Activated CD8-positive, alpha-beta T cell treated with anti-CD3 and anti-CD28 coated beads for 36 hours (primary cell): ENCODE data around the gene IFIT3. TPM values are rescaled to one million over a fixed set of nuclear protein-coding genes. Genes with fewer than 3 reads are reported as not detected.

ENCODE experiments used
- ATAC-seq: fragments of 200-7000 bp; cut with Tn5 transposase; one replicate; pipeline ENCODE4 v1.10.0; 2021; ENCODE audit warnings: mild to moderate bottlenecking, moderate library complexity
- CTCF ChIA-PET: fragments of 350-600 bp; sonication (Branson Sonifier 250); formaldehyde crosslinking; loops from one replicate; lab custom pipeline; 2021; ENCODE audit warnings: antibody characterized with exemption; lab: Charles Lee
- POLR2A ChIA-PET: fragments of 350-600 bp; sonication (Branson Sonifier 250); formaldehyde crosslinking; loops from one replicate; lab custom pipeline; 2021; ENCODE audit warnings: antibody characterized with exemption; lab: Charles Lee
- DNase-seq: peaks from one replicate; pipeline ENCODE4 v3.0.0-alpha.2; 2020
- H3K27ac Mint-ChIP-seq: one replicate; pipeline ENCODE4 v1.8.0; 2021; ENCODE audit warnings: mild to moderate bottlenecking, mixed read lengths
- H3K27me3 Mint-ChIP-seq: one replicate; pipeline ENCODE4 v1.8.0; 2021; ENCODE audit warnings: mixed read lengths
- H3K36me3 Mint-ChIP-seq: one replicate; pipeline ENCODE4 v1.8.0; 2021; ENCODE audit warnings: low read depth, mixed read lengths
- H3K4me1 Mint-ChIP-seq: one replicate; pipeline ENCODE4 v1.8.0; 2021; ENCODE audit warnings: low read depth, mixed read lengths
- H3K4me3 Mint-ChIP-seq: one replicate; pipeline ENCODE4 v1.8.0; 2021; ENCODE audit warnings: mild to moderate bottlenecking, moderate library complexity, mixed read lengths
- H3K9me3 Mint-ChIP-seq: one replicate; pipeline ENCODE4 v1.8.0; 2021; ENCODE audit warnings: mixed read lengths
- CTCF ChIP-seq: fragments of 200-600 bp; IDR thresholded peaks from one replicate; pipeline ENCODE4 v1.8.0; 2022; ENCODE audit warnings: antibody characterized with exemption, mild to moderate bottlenecking
- intact Hi-C: fragments of 100-400 bp; cut with micrococcal nuclease; formaldehyde crosslinking; loops from one replicate; pipeline ENCODE4 v1.10.0; 2022
- total RNA-seq, 2 experiments: library from RNA; stranded (reverse); gene quantifications; one replicate each; pipeline ENCODE4 v1.2.3, GENCODE V29; 2021

Gene IFIT3
- total RNA-seq, 2 experiments from 2014 or later = 20.4 to 21.8 TPM

DNA sequence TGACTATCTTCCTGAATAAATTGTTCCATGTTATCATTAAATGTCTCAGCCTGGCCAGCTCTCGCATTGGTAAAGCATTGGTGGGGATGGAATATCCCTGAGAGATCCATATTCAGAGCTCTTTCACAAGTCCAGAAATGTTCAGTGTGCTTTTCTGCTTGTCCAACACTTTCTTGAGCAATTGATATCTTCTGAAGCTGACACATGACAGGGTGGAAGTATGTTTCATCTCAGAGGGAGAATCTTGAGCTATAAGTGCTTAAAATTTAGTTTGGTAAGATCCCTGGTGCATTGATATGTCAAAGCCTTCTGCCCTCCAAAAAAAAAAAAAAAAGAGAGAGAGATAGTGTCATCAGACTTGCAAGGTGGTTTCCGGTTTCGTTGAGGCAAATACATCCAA, 7.4 kb downstream of the IFIT3 start:
- H3K27ac Mint-ChIP-seq = no peak overlapping the region
- TF ChIP-seq CTCF = no peak
- ChIA-PET POLR2A (no interaction called here), CTCF (interaction anchor here (0.8 kb wide), 1 partner anchor 40 kb away, joined by 4 read pairs; no protein-coding TSS in a partner anchor)
- no peak for DNase-seq
- ATAC-seq = no peak
- peaks cover 52% of the 10 kb centered on the region for H3K4me1 Mint-ChIP-seq
- H3K36me3 Mint-ChIP-seq = no peaks in the 10 kb centered on the region
- peaks cover 29% of the 10 kb centered on the region for H3K27me3 Mint-ChIP-seq
- H3K4me3 Mint-ChIP-seq = no peak overlapping the region
- intact Hi-C loops = no loop called here
- no peaks in the 10 kb centered on the region for H3K9me3 Mint-ChIP-seq

DNA sequence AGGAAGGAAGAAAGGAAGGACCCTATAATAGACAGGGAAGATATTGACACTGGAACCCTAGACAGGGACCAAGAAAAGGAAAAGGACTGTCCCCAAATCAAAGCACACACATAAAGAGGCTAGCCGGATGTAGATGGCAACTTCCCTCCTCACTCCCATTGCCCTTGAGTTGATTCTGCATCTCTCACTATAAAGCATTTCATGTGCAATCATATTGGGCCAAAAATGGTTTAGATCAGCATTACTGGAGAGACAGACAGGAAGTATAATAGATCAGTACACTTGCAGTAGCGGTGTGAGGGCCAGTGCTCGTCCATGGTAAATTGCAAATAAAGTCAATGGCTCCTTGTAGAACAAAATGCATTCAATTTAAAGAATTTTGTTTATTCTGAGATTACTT, 8.4 kb downstream of the IFIT3 start:
- POLR2A ChIA-PET = no interaction called here
- H3K27ac Mint-ChIP-seq = no peak overlapping the region
- TF ChIP-seq CTCF = no peak
- peaks cover 27% of the 10 kb centered on the region for H3K27me3 Mint-ChIP-seq
- H3K4me1 Mint-ChIP-seq = peaks cover 49% of the 10 kb centered on the region
- ATAC-seq (no peak), DNase-seq (no peak)
- no peak overlapping the region for H3K4me3 Mint-ChIP-seq
- H3K36me3 Mint-ChIP-seq = no peaks in the 10 kb centered on the region
- CTCF ChIA-PET = interaction anchor here (1.4 kb wide), 1 partner anchor 33 kb away, joined by 4 read pairs; no protein-coding TSS in a partner anchor
- intact Hi-C loops = no loop called here
- no peaks in the 10 kb centered on the region for H3K9me3 Mint-ChIP-seq

GRCh38 chr10:89337484-89337883, 9.7 kb downstream of the IFIT3 start:
- no peaks in the 10 kb centered on the region for H3K36me3 Mint-ChIP-seq
- no peaks in the 10 kb centered on the region for H3K9me3 Mint-ChIP-seq
- peak; percentile 62 for DNase-seq
- H3K4me1 Mint-ChIP-seq = peaks cover 42% of the 10 kb centered on the region
- CTCF ChIA-PET = interaction anchor here (0.7 to 1.4 kb wide), 2 partner anchors 32 to 52 kb away, joined by 3 to 4 read pairs; no protein-coding TSS in a partner anchor
- peaks cover 30% of the 10 kb centered on the region for H3K27me3 Mint-ChIP-seq
- TF ChIP-seq CTCF = no peak
- no peak overlapping the region for H3K4me3 Mint-ChIP-seq
- intact Hi-C loops = no loop called here
- POLR2A ChIA-PET = interaction anchor here (0.9 to 1.4 kb wide), 3 partner anchors 10 to 36 kb away, joined by 3 read pairs; partner anchors contain the start of genes IFIT2 and IFIT3
- peak; percentile 62 for ATAC-seq
- no peak overlapping the region for H3K27ac Mint-ChIP-seq

- POLR2A ChIA-PET = interaction anchor here (1.4 kb wide), 1 partner anchor 11 kb away, joined by 3 read pairs; the partner anchor contains the start of gene IFIT3
- Mint-ChIP-seq H3K9me3 (no peaks in the 10 kb centered on the region), H3K36me3 (no peaks in the 10 kb centered on the region), H3K4me3 (no peak overlapping the region), H3K4me1 (peaks cover 29% of the 10 kb centered on the region), H3K27ac (no peak overlapping the region), H3K27me3 (peaks cover 39% of the 10 kb centered on the region)
- no peak for TF ChIP-seq CTCF
- ATAC-seq (no peak), DNase-seq (no peak)
- intact Hi-C loops = no loop called here
- CTCF ChIA-PET = interaction anchor here (0.7 to 1.0 kb wide), 2 partner anchors 9 to 81 kb away, joined by 3 read pairs; no protein-coding TSS in a partner anchor
Observed at GRCh38 chr10:89338713-89339112, 10.9 kb downstream of the IFIT3 start.

DNA sequence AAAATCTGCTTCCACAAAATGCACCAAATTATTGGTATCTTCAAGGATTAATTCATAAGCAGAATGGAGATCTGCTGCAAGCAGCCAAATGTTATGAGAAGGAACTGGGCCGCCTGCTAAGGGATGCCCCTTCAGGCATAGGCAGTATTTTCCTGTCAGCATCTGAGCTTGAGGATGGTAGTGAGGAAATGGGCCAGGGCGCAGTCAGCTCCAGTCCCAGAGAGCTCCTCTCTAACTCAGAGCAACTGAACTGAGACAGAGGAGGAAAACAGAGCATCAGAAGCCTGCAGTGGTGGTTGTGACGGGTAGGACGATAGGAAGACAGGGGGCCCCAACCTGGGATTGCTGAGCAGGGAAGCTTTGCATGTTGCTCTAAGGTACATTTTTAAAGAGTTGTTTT, 12.1 kb downstream of the IFIT3 start:
- no peak overlapping the region for H3K27ac Mint-ChIP-seq
- no peaks in the 10 kb centered on the region for H3K36me3 Mint-ChIP-seq
- intact Hi-C loops = no loop called here
- peaks cover 23% of the 10 kb centered on the region for H3K4me1 Mint-ChIP-seq
- no peak for TF ChIP-seq CTCF
- ATAC-seq (no peak), DNase-seq (no peak)
- peaks cover 40% of the 10 kb centered on the region for H3K27me3 Mint-ChIP-seq
- H3K9me3 Mint-ChIP-seq = no peaks in the 10 kb centered on the region
- ChIA-PET POLR2A (interaction anchor here (0.6 kb wide), 1 partner anchor 14 kb away, joined by 3 read pairs; no protein-coding TSS in a partner anchor), CTCF (no interaction called here)
- H3K4me3 Mint-ChIP-seq = no peak overlapping the region
